Colonic mucosa (tissue), 4 donors: ENCODE measurements around the gene RAPGEF4. TPM values are rescaled to one million over a fixed set of nuclear protein-coding genes. Genes with fewer than 3 reads are reported as not detected.

Source experiments
- DNase-seq: peaks from one replicate; pipeline ENCODE4 v3.0.0-alpha.2; 2020
- H3K27ac ChIP-seq: fragments of 200-600 bp; one replicate; pipeline ENCODE4 v1.8.0; 2021
- H3K27me3 ChIP-seq: fragments of 200-600 bp; one replicate; pipeline ENCODE4 v1.8.0; 2021
- H3K36me3 ChIP-seq: fragments of 200-600 bp; one replicate; pipeline ENCODE4 v1.8.0; 2021
- H3K4me1 ChIP-seq: fragments of 200-600 bp; one replicate; pipeline ENCODE4 v1.8.0; 2021; ENCODE audit warnings: mild to moderate bottlenecking
- H3K4me3 ChIP-seq: fragments of 200-600 bp; one replicate; pipeline ENCODE4 v1.8.0; 2021
- H3K9ac ChIP-seq, 2 donors: one replicate each; pipeline ENCODE4 v1.7.0; 2013; ENCODE audit warnings: control low read depth in 2 of 2, low read depth in 2 of 2, low read length in 2 of 2
- H3K9me3 ChIP-seq: fragments of 200-600 bp; one replicate; pipeline ENCODE4 v1.8.0; 2021
- intact Hi-C: fragments of 100-400 bp; cut with DNase I; formaldehyde crosslinking; loops from one replicate; pipeline ENCODE4 v1.14.1; 2022
- total RNA-seq, 2 donors: library from RNA; stranded (reverse); fragmentation: NEBNext Ultra II Directional in 1 of 2; extraction: Animal tissue kit (Norgen Biotek cat#: 25700) in 1 of 2; gene quantifications; one replicate each; pipeline ENCODE4 v1.2.1, GENCODE V29; 2021
- TF ChIP-seq, protein P1 (sequence below): fragments of 200-600 bp; IDR thresholded peaks from one replicate; pipeline ENCODE4 v1.8.0; 2022; ENCODE audit warnings: antibody characterized with exemption, mild to moderate bottlenecking
- donor health status: healthy.
- donor health status: DM: no; HTN: no; CAD: no.
- donor health status: DM: no; HTN: no; CAD: no.

The RAPGEF4 gene
- total RNA-seq, 2 donors from 2014 or later: 1.3 to 1.5 TPM

DNA sequence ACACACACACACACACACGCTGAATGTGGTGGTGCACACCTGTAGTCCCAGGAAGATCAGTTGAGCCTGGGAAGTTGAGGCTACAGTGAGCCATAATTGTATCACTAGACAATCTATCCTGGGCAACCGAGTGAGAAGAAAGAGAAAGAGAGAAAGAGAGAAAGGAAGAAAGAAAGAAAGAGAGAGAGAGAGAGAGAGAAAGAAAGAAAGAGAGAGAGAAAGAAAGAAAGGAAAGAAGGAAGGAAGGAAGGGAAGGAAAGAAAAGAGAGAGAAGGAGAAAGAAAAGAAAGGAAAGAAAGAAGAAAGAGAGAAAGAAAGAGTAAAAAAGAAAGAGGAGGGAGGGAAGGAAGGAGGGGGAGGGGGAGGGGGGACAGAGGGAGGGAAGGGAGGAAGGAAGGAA is 190.0 kb downstream of the RAPGEF4 start:
- intact Hi-C loops: no loop called here
- no peak for DNase-seq
- H3K27ac ChIP-seq: no peak overlapping the region
- no peaks in the 10 kb centered on the region for H3K36me3 ChIP-seq
- no peak overlapping the region for H3K4me3 ChIP-seq
- TF ChIP-seq, protein P1, sequence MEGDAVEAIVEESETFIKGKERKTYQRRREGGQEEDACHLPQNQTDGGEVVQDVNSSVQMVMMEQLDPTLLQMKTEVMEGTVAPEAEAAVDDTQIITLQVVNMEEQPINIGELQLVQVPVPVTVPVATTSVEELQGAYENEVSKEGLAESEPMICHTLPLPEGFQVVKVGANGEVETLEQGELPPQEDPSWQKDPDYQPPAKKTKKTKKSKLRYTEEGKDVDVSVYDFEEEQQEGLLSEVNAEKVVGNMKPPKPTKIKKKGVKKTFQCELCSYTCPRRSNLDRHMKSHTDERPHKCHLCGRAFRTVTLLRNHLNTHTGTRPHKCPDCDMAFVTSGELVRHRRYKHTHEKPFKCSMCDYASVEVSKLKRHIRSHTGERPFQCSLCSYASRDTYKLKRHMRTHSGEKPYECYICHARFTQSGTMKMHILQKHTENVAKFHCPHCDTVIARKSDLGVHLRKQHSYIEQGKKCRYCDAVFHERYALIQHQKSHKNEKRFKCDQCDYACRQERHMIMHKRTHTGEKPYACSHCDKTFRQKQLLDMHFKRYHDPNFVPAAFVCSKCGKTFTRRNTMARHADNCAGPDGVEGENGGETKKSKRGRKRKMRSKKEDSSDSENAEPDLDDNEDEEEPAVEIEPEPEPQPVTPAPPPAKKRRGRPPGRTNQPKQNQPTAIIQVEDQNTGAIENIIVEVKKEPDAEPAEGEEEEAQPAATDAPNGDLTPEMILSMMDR: no peak
- H3K9me3 ChIP-seq: no peaks in the 10 kb centered on the region
- H3K4me1 ChIP-seq: no peaks in the 10 kb centered on the region
- H3K27me3 ChIP-seq: no peaks in the 10 kb centered on the region
- H3K9ac ChIP-seq: no peak overlapping the region

DNA sequence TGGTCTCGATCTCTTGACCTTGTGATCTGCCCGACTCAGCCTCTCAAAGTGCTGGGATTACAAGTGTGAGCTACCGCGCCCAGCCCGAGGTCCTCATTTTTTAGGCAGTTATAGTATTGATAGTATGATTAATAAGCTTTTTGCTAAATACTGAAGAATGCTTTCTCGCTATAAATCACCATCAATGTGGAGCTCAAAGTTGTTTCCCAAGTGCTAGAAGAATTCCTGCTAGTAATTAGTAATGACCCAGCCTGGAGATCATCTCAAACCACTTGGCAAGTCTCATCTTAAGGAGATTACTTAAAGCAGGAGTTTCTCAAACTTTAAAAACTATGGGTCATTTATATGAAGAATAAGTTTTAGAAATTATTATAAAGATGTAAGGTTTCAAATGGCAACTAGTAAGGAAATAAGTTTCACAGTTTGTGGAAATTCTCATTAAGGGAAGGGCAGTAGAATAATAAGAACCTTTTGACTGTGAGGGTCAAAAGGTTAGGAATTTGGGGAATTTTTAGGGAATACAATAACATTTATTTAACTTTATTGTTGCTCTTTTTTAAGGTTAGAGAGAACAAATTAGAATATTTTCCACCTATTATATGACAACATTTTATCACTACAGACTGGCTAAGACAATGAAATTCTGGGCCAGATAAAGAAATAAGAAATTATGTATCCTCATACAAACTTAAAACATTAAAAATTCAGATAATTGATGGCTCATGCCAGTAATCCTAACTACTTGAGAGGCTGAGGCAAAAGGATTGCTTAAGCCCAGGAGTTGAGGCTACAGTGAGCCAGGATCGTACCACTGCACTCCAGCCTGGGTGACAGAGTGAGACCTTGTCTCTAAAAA is 191.4 kb downstream of the RAPGEF4 start:
- no peak overlapping the region for H3K9ac ChIP-seq
- intact Hi-C loops: no loop called here
- no peak for DNase-seq
- no peaks in the 10 kb centered on the region for H3K27me3 ChIP-seq
- no peak overlapping the region for H3K27ac ChIP-seq
- H3K36me3 ChIP-seq: no peaks in the 10 kb centered on the region
- H3K4me1 ChIP-seq: no peaks in the 10 kb centered on the region
- H3K4me3 ChIP-seq: no peak overlapping the region
- H3K9me3 ChIP-seq: no peaks in the 10 kb centered on the region
- TF ChIP-seq, protein P1: no peak

DNA sequence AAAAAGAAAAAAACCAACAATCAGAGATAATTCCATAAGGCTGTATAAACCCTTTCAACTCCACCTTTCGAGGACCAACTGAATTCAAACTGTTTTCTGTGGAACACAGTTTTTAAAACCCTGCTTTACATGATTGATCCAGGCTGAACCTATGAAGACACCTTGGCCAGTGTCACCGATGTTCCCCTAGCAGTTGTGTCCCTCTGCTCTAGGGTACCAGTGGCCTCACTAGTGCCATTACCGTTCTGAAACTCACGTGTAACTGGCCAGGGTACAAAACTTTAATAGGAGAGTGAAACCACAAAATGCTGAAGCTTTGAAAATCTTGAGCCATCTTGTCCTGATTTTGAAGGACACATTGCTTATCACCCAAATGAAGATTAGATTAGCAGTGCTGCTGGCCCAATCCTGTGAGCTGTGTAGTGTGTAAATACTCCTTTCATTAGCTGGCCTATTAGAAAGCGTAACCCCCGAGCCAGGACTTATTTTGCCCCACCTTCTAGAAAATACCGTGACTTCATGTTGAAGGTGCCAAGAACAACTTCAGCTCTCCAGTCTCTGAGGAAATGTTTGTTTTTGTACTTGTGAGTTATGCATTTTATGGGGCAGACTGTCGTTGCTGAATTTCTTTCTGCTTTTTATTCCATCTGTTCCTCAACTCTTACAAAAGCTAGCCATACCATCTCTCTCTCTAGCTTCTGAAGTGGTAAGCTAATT is 192.2 kb downstream of the RAPGEF4 start:
- Histone ChIP-seq H3K36me3 (no peaks in the 10 kb centered on the region), H3K9me3 (no peaks in the 10 kb centered on the region), H3K4me3 (no peak overlapping the region), H3K27ac (no peak overlapping the region), H3K4me1 (no peaks in the 10 kb centered on the region), H3K9ac (no peak overlapping the region), H3K27me3 (no peaks in the 10 kb centered on the region)
- TF ChIP-seq, protein P1: no peak
- intact Hi-C loops: no loop called here
- DNase-seq: no peak

DNA sequence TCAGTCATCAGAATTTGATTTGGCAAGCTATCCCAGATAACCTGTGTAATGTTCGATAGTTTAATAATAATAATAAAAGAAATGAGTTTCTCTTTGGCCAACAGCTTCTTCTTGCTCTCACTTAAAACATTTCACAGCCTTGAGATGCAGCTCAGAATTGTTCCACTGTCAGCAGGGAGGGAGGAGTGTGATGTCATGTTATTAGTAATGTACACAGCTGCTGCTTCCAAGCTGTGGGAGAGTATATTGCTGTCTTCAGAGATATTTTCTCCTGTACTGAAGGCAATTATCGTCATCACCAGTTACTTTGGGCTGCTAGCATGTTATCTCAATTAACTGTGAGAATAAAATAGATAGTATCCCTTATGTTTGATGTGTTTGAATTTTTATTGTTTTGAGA is 193.1 kb downstream of the RAPGEF4 start:
- Histone ChIP-seq H3K27ac (no peak overlapping the region), H3K4me1 (no peaks in the 10 kb centered on the region), H3K9ac (no peak overlapping the region), H3K36me3 (no peaks in the 10 kb centered on the region), H3K9me3 (no peaks in the 10 kb centered on the region), H3K27me3 (no peaks in the 10 kb centered on the region), H3K4me3 (no peak overlapping the region)
- no peak for DNase-seq
- TF ChIP-seq, protein P1: no peak
- intact Hi-C loops: no loop called here

DNA sequence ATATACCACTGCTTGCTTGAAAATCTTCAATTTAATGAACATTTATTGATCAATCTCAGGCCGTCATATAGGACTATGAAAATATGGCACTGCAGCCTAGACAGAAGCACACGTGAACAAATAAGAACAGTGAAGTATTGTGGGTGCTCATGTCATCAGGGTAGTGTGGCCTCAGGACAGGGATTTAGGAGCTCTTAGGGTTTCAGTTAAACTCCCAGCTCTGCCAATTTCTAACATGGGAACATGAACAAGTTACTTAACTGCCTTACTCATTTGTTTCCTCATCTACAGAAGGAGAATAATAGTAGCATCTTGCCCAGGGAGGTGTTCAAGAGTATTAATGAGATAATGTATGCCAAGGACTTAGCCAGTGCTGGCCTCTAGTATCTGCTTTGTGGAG is 194.0 kb downstream of the RAPGEF4 start:
- TF ChIP-seq, protein P1: no peak
- no peaks in the 10 kb centered on the region for H3K27me3 ChIP-seq
- no peak overlapping the region for H3K27ac ChIP-seq
- intact Hi-C loops: loop anchor here (2.0 to 5.0 kb wide), 2 partner anchors 65 to 122 kb away; no protein-coding TSS in a partner anchor
- no peaks in the 10 kb centered on the region for H3K36me3 ChIP-seq
- no peak overlapping the region for H3K4me3 ChIP-seq
- H3K4me1 ChIP-seq: no peaks in the 10 kb centered on the region
- H3K9ac ChIP-seq: no peak overlapping the region
- DNase-seq: no peak
- H3K9me3 ChIP-seq: no peaks in the 10 kb centered on the region
